HG03354 (cell line): ENCODE data around the gene TMEM186.
"Not testable (repeated sequence)": the region's sequence is repeated elsewhere in the genome, so short reads cannot be mapped to it uniquely, and the experiment has no call there.

Source experiments
- ATAC-seq: cut with Tn5 transposase; IDR thresholded peaks from one replicate; pipeline ENCODE4 v1.9.1; 2021; ENCODE audit warnings: mild to moderate bottlenecking; ENCODE audit not compliant: unreplicated experiment, poor library complexity, severe bottlenecking

TMEM186 gene

GRCh38 chr16:8777217-8777616 is 20.2 kb downstream of the TMEM186 start:
- no peak for ATAC-seq

DNA sequence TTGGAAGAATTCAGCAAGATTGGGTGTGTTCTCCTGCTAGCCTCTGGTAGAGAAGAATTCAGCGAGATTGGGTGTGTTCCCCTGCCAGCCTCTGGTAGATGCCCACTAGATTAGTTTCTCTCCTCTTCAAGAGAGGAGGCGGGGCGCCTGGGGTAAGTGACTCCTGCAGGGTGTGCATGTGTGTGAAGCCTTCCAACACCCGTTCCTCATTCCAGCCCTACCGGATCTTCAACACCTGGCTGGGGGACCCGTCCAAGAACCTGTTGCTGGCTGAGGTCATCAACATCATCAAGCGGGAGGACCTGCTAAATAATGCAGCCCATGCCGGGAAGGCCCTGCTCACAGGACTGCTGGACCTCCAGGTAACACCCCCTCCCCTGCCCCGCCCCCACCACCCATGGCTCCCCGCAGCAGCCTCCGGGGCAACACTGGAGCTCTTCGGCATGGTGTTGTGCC is 21.3 kb downstream of the TMEM186 start:
- ATAC-seq = no peak

DNA sequence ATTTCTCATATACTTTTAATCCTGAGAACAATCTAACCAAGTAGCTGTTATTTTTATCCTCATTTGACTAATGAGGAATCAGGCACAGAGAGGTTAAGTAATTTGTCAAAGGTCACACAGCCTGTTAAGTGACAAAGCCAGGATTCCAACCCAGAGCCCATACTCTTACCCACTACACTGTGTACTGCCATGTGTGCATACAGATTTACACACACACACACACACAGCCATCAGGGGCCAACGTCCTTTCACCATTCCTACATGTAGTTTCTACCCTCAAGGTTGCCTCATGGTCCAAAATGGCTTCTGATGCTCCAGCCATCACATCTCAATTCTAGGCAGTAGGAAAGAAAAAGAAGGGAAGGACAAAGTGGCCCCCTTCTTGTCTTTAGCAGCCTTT is 22.1 kb downstream of the TMEM186 start:
- no peak for ATAC-seq

DNA sequence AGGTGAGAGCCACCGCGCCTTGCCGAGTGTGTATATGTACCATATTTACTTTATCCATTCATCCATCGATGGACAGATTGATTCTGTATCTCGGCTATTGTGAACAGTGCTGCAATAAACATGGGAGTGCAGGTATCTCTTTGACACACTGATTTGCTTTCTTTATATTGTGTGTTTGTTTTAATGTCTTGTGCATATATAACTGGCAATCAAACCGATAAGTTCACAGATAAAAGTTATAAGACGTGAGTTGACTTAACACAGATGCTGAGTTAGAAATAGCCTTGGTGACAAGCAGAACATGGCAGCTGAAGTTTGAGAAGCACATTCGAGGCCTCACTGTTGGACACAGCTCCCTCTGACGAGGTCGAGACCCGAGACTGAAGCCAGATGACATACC is 23.2 kb downstream of the TMEM186 start:
- no peak for ATAC-seq

- no peak for ATAC-seq
Observed at GRCh38 chr16:8773537-8773936, 23.9 kb downstream of the TMEM186 start.

GRCh38 chr16:8768692-8769091 is 28.7 kb downstream of the TMEM186 start:
- no peak for ATAC-seq

DNA sequence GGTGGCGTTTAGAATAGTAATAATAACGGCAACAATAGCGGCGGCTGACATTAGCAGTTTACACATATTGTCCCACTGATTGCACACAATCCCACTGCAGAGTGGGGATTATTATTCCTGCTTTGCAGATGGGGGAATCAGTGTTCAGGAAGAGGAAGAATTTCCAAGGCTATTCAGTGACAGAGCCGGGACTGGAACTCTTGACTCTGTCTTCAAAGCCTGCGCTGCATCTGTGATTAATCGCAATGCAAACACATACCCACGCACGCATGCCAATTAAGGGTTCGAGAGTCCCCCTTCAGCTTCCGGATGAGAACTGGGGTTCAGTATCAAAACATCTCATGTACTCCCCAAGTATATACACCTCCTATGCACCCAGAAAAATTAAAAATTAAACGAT is 29.2 kb downstream of the TMEM186 start:
- ATAC-seq = no peak

GRCh38 chr16:8767176-8767575 is 30.3 kb downstream of the TMEM186 start:
- ATAC-seq = no peak

- no peak for ATAC-seq
Observed at GRCh38 chr16:8764525-8765250, 32.8 kb downstream of the TMEM186 start.

DNA sequence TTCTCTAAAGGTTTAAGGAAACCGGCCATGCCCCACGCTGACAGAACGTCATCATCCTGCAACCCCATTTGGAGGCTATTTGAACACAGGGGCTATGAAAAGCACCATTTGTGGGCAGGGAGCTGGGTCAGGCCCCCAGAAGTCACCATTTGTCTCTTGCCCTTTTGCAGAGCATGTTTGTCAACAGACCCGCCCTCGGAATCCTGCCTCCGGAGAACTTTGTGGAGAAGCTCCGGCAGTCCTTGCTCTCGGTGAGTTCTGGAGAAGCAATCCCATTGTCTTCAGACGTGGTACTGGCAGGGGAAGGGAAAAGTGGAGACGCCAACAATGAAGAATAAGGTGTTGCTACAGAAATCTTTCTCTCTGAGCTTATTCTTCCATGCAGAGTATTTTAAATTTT is 33.5 kb downstream of the TMEM186 start:
- ATAC-seq = no peak

- ATAC-seq = no peak
Observed at GRCh38 chr16:8763083-8763482, 34.4 kb downstream of the TMEM186 start.

DNA sequence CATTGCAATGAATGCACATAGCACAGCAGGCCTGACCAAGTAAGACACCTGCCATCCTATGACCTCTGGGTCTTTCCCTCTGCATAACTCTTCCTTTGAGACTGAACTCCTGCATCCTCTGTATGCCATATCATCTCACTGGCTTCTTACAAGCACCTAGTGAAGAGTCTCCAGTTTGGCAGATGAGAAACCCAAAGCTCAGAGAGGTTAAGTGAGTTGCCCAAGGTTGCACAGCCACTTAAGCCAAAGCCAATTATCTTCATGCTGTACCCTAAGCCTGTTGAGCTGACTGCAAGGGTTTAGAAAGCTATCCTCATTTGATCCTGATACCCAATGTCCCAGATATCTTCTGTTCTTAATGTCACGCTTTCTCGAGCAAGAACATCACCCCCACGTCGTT is 35.2 kb downstream of the TMEM186 start:
- ATAC-seq = no peak

DNA sequence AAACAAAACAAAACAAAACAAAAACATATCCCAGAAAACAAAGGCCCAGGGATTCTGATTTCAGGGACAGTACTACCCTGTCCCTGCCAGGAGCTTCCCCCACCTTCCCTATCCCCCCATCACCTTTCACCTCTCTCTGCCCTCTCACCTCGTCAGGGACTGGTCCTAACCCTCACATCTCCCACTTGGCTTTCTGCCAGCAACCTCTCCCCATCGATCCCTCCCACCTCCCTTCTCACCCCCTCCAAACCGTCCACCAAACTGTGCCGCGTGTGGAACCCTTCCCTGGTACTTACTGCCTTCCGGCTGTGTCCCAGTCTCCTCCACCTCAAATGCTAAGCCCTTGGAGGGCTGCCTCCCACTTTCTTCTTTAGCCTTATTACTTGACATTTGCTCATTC is 36.4 kb downstream of the TMEM186 start:
- ATAC-seq = no peak

DNA sequence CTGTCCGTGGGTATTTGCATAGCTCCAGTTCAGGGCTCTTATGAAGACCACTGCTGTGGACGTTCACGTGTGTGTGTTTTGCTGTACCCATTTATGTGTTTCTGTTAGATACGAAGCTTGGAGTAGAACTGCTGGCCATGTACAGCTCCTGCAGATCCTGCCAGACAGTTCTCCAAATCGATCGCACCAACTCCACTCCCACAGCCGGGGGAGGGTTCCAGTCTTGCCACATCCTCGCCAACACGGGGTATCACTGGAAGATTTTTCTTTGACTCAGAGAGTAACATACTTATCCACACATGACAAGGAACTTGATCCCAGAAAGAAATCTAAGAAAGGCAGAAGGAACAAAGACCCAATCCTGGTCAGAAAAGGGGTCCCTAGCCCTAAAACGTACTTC is 37.4 kb downstream of the TMEM186 start:
- no peak for ATAC-seq

DNA sequence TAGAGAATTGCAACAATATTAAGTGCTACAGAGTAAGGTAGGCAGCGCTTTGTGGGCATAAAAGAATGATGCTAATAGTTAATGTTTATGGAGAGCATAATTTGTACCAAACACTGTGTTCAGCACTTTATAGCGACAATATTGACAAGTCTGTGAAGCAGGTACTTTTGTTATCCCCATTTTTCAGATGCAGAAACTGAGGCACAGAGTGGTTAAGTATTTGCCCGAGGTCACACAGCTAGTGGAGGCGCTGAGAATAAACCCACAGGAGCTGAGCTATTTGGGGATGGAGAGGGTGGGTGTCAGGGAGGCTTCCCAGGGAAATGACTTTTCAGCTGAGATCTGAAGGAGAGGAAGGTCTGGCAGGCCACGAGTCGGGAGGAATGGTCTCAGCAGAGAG is 39.4 kb downstream of the TMEM186 start:
- no peak for ATAC-seq

DNA sequence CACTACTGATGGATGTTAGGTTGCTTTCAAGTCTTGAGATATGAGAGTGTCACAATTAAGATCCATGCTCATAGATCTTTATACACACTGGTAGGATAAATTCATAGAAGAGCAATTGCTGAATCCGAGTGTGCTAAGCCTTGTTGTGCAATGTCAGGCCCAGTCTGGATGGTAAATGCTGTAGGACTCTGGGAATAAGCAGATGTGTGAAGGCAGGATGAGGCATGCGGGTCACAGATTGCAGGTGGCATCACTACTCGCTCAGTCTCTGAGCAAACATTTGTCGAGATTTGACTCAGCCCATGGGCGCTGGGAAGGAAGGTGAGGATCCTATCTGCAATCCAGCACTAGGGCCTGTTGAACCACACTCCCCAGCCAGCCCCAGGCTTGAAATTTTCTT is 40.7 kb downstream of the TMEM186 start:
- ATAC-seq = no peak

DNA sequence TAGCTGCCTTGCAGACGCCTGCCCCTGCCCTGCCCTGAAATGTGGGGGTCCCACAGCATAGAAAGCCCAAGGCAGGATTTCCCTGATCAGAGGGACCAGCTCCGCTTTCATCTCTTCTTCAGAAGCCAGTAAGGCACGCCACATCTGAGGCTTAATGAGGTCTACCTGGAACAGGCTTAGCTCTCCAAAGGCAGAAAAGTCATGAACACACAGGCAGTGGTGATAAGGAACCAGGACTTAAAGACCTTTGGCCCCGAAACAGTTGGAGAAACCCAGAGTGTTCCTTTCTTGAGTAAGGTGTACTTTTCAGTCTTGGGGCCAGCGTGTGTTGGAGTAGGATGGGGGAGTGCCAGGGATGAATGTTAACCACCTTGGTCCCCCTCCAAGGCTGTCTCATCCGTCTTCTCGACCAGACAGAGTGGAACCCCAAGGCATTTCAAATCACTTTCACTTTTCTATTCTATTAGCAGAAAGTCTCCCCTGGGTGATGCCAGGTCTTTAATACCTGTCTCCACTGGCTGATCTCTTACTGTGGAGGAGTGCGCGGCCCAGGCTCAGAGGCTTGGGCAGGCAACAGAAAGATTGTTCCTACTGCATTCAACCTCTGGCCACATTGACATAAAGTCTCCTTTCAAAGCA is 43.9 kb downstream of the TMEM186 start:
- no peak for ATAC-seq

- no peak for ATAC-seq
Observed at GRCh38 chr16:8752706-8753105, 44.7 kb downstream of the TMEM186 start.

DNA sequence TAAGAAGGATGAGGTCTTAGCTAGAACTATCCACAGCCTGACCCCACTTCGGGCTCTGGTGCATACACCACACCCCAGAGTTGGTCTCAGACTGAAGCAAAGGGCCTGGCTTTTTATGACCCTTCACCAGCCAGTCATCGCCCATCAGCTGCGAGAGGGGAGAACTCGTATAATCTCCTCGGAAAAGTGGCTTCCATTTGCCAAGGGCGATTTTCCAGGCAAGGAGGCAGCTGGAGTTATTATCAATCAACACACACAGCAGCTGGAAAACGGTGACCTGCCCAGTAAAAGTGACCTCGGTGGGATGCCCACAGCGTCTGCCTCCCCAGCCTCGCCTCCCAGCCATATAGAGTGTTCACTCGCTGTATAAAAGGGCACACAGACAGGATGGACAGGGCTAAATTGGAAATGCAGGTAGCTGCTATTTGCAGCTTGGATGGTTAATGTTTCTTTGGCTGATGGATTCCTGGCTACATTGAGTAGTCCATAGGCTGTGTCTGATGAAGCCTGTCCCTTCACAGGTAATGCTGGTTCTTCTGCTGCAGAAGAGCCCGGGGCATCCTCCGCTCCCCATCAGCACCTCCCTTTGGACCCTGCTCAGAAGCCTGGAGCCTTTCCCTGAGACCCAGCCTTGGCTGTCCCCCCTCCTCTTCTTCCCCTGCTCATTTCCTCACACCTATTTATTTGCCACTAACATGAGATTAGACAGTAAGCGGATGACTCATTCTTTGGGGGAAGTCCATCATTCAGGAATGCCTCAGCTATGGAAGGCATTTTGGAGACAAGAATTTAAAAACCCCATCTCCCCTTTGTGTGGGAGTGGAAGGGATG is 45.7 kb downstream of the TMEM186 start:
- ATAC-seq = no peak

DNA sequence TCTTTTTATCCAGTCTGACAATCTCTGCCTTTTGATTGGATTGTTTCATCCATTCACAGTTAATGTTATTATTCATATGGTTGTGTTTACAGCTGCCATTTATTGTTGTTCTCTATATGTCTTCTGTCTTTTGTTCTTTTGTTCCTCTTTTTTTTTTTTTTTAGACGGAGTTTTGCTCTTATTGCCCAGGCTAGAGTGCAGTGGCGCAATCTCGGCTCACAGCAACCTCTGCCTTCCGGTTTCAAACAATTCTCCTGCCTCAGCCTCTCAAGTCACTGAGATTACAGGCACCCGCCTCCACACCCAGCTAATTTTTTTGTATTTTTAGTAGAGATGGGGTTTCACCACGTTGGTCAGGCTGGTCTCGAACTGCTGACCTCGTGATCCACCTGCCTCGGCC is 48.5 kb downstream of the TMEM186 start:
- not testable (repeated sequence) for ATAC-seq
